Neutrophil (primary cell): ENCODE measurements around the gene ARRDC1.
A peak's percentile ranks its signal among the peaks of the same experiment; 100 is the strongest.

Experiments
- H3K27ac ChIP-seq: fragments of 200-600 bp; sonication (generic); 2 replicates; pipeline ENCODE4 v1.5.1; 2016; ENCODE audit warnings: mild to moderate bottlenecking, moderate library complexity
- H3K27me3 ChIP-seq: fragments of 200-600 bp; sonication (generic); 2 replicates; pipeline ENCODE4 v1.6.0; 2016; ENCODE audit warnings: mild to moderate bottlenecking
- H3K36me3 ChIP-seq: fragments of 200-600 bp; sonication (generic); 2 replicates; pipeline ENCODE4 v1.5.1; 2017
- H3K4me1 ChIP-seq, 2 experiments: fragments of 200-600 bp in 1 of 2; sonication (generic) in 1 of 2; 1 replicate in 1 of 2; 2 replicates in 1 of 2; pipeline versions ENCODE4 v1.5.1 to v1.6.1; 2013 to 2016; ENCODE audit warnings: low read depth in 1 of 2, low read length in 1 of 2, mild to moderate bottlenecking in 1 of 2, moderate library complexity in 1 of 2; ENCODE audit not compliant: control insufficient read depth in 1 of 2, insufficient read depth in 1 of 2
- H3K4me3 ChIP-seq, 2 experiments: fragments of 200-600 bp in 1 of 2; sonication (generic) in 1 of 2; 1 replicate in 1 of 2; 2 replicates in 1 of 2; pipeline ENCODE4 v1.5.1; 2013 to 2016; ENCODE audit warnings: low read depth in 1 of 2, low read length in 1 of 2, mild to moderate bottlenecking in 1 of 2, moderate library complexity in 1 of 2
- H3K9me3 ChIP-seq: fragments of 200-600 bp; sonication (generic); 2 replicates; pipeline ENCODE4 v1.5.1; 2016
- TF ChIP-seq, protein P1 (sequence below): fragments of 200-600 bp; sonication (generic); IDR thresholded peaks from 2 replicates; pipeline ENCODE4 v1.5.1; 2016; ENCODE audit warnings: antibody characterized with exemption

ARRDC1 gene

DNA sequence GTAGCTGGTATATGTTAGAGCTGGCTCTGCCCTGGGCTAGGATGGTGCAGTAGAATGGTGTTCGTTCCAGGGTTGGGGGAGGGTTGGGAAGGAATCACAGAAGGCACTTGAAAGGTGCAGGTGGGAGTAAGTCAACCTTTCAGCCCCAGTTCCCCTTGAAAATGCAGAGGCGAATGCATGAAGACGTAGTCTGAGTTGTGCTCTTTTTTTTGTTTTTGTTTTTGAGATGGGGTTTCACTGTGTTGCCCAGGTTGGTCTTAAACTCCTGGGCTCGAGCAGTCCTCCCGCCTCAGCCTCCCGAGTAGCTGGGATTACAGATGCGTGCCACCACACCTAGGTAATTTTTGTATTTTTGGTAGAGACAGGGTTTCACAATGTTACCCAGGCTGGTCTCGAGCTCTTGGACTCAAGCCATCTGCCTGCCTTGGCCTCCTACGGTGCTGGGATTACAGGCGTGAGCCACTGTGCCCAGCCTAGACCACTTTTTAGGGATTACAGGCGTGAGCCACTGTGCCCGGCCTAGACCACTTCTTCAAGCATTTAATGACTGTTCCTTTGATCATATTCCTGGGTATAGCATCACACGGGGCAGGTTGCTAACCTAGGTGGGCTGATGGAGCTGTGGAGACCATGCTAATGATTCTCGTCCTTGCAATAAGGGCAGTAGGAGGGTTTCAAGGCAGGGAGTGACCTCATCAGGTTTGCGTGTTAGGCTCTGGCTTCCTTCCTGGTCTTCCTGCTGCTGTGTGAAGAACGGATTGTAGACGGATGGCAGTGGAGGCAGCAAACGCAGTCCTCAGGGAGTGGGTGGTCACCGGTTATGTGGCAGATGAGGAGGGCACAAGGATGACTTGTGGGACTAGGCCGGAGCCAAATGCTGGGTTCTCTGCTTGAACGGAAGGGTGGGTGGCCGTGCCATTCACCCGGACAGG, 27.0 kb downstream of the ARRDC1 start:
- Histone ChIP-seq H3K27ac (peak overlapping the region; percentile 53), H3K36me3 (no peaks in the 10 kb centered on the region), H3K4me1 (peaks cover 28 to 41% of the 10 kb centered on the region in 2 experiments), H3K4me3 (no peak overlapping the region), H3K9me3 (no peaks in the 10 kb centered on the region), H3K27me3 (no peaks in the 10 kb centered on the region)
- TF ChIP-seq, protein P1, sequence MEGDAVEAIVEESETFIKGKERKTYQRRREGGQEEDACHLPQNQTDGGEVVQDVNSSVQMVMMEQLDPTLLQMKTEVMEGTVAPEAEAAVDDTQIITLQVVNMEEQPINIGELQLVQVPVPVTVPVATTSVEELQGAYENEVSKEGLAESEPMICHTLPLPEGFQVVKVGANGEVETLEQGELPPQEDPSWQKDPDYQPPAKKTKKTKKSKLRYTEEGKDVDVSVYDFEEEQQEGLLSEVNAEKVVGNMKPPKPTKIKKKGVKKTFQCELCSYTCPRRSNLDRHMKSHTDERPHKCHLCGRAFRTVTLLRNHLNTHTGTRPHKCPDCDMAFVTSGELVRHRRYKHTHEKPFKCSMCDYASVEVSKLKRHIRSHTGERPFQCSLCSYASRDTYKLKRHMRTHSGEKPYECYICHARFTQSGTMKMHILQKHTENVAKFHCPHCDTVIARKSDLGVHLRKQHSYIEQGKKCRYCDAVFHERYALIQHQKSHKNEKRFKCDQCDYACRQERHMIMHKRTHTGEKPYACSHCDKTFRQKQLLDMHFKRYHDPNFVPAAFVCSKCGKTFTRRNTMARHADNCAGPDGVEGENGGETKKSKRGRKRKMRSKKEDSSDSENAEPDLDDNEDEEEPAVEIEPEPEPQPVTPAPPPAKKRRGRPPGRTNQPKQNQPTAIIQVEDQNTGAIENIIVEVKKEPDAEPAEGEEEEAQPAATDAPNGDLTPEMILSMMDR: no peak

DNA sequence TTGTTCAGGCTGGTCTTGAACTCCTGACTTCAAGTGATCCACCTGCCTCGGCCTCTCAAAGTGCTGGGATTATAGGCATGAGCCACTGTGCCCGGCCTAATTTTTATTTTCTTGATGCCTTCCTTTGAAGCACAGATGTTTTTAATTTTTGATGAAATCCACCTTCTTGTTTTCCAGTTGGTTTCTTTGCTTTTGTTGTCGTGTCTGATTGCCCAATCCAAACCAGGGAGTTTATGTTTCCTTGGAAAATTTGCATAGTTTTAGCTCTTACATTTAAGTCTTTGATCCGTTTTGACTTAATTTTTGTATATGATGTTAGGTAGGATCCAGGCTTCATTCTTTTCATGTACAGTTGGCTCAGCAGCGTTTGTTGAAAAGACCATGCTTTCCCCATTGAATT, 28.5 kb downstream of the ARRDC1 start:
- Histone ChIP-seq H3K9me3 (no peaks in the 10 kb centered on the region), H3K27ac (no peak overlapping the region), H3K4me3 (no peak overlapping the region), H3K27me3 (no peaks in the 10 kb centered on the region), H3K36me3 (no peaks in the 10 kb centered on the region), H3K4me1 (peaks cover 15 to 32% of the 10 kb centered on the region in 2 experiments)
- TF ChIP-seq, protein P1: no peak

DNA sequence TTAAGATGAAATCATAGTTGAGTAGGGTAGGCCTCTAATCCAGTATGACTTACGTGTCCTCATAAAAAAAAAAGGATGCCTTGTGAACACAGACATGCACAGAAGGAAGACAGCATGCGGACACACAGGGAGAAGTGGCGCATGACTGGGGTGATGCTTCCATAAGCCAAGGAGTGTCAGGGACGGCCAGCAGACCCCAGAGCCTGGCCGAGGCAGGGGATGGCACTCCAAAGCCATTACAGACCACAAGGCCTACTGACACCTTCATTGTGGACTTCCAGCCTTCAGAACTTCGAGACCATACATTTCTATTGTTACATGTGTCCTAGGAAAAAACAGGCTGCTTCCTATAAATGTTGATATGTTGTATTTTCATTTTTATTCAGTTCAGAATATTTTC, 33.2 kb downstream of the ARRDC1 start:
- Histone ChIP-seq H3K9me3 (no peaks in the 10 kb centered on the region), H3K27ac (peak overlapping the region; percentile 59), H3K27me3 (no peaks in the 10 kb centered on the region), H3K4me1 (peaks cover 0 to 6% of the 10 kb centered on the region in 2 experiments), H3K36me3 (no peaks in the 10 kb centered on the region), H3K4me3 (no peak overlapping the region)
- TF ChIP-seq, protein P1: no peak

DNA sequence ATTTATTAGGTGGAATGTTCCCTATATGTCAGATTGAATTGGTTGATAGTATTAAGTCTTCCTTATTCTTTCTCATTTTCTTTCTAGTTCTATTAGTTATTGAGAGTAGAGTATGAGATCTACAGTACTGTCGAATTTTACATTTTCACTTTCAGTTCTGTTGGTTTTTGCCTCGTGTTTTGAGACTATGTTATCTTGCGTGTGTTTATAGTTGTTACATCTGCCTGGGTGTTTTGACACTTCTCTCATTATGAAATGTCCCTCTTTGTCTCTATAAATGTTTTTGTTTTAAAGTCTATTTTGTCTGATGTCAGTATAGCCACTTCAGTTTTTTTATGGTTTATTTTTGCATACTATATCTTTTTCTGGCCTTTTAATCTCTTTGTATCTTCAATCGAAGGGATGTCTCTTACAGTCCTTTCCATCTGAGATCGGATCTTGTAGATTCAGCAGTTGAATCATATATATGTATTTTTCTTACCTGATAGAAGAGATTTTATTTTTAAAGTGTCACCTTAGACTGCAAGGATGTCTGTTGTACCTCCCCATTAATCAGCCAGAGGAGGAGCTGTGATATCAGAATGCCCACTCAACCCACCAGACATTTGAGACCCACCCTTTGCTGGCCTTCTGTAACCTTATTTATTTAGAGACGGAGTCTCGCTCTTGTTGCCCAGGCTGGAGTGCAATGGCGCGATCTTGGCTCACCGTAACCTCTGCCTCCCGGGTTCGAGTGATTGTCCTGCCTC, 34.0 kb downstream of the ARRDC1 start:
- H3K4me3 ChIP-seq: no peak overlapping the region
- TF ChIP-seq, protein P1: no peak
- peak overlapping the region; percentile 59 for H3K27ac ChIP-seq

DNA sequence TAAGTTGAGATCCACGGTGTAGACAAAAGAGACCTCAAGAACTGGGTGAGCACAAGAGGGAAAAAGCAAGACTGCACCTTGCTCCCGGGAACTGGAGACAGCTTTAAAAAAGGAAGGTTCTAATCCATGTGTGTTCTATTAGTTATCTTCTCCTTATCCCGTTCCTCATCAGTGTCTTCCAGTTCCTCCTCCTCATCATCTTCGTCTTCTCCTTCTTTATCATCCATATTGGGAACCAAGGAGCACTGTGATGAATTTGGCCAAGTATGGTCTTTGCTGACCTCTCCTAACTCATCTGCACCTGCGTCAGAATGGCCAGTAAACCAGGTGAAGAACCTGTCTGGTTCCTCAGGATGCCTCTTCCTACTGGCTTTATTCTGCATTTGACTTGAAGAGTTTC, 35.4 kb downstream of the ARRDC1 start:
- H3K36me3 ChIP-seq: peaks cover 13% of the 10 kb centered on the region
- H3K9me3 ChIP-seq: no peaks in the 10 kb centered on the region
- H3K27me3 ChIP-seq: no peaks in the 10 kb centered on the region
- TF ChIP-seq, protein P1: no peak
- no peak overlapping the region for H3K4me3 ChIP-seq
- no peak overlapping the region for H3K27ac ChIP-seq
- H3K4me1 ChIP-seq: peaks cover 0 to 7% of the 10 kb centered on the region in 2 experiments

More for the DNA sequence above, 34.0 kb downstream of the ARRDC1 start:
- no peaks in the 10 kb centered on the region for H3K9me3 ChIP-seq
- H3K27me3 ChIP-seq: no peaks in the 10 kb centered on the region
- peaks cover 0 to 6% of the 10 kb centered on the region in 2 experiments for H3K4me1 ChIP-seq
- peaks cover 4% of the 10 kb centered on the region for H3K36me3 ChIP-seq
